H1 (cell line): ENCODE results near the gene YY1AP1. TPM values are rescaled to one million over a fixed set of nuclear protein-coding genes. Genes with fewer than 3 reads are reported as not detected.

Experiments
- CTCF ChIA-PET: fragments of 300-600 bp; sonication (Branson Sonifier 250); formaldehyde crosslinking; loops from one replicate; lab custom pipeline; 2021; ENCODE audit not compliant: partially characterized antibody; lab: Charles Lee
- POLR2A ChIA-PET: fragments of 300-600 bp; sonication (Branson Sonifier 250); formaldehyde crosslinking; loops from one replicate; lab custom pipeline; 2021; ENCODE audit warnings: inconsistent platforms; ENCODE audit not compliant: partially characterized antibody; lab: Charles Lee
- DNase-seq, 2 experiments: peaks; one replicate each; pipeline versions ENCODE4 v3.0.0 to v3.0.0-alpha.2; 2010 to 2022; ENCODE audit warnings: low spot score in 2 of 2, low read depth in 1 of 2, mixed read lengths in 1 of 2
- FAIRE-seq: peaks from 2 replicates; lab custom pipeline; 2011; peaks lifted over from hg19 to GRCh38; lab: Jason Lieb, UNC
- H2AFZ ChIP-seq: 2 replicates; pipeline ENCODE4 v1.8.1; 2012; ENCODE audit warnings: low read length, inconsistent platforms
- H2AK5ac ChIP-seq: 2 replicates; pipeline ENCODE4 v1.6.1; 2013; ENCODE audit warnings: low read depth, low read length
- H2BK120ac ChIP-seq: replicated peaks from 2 replicates; pipeline ENCODE3; 2013; ENCODE audit warnings: low read depth, low read length, inconsistent platforms
- H2BK12ac ChIP-seq: 2 replicates; pipeline ENCODE4 v1.6.1; 2013; ENCODE audit warnings: low read depth, low read length
- H2BK15ac ChIP-seq: 2 replicates; pipeline ENCODE4 v1.6.1; 2013; ENCODE audit warnings: low read length
- H2BK20ac ChIP-seq: 2 replicates; pipeline ENCODE4 v1.6.1; 2013; ENCODE audit warnings: low read length
- H2BK5ac ChIP-seq: 2 replicates; pipeline ENCODE4 v1.6.1; 2013; ENCODE audit warnings: low read depth, low read length
- H3K14ac ChIP-seq: 2 replicates; pipeline ENCODE4 v1.6.1; 2013; ENCODE audit warnings: inconsistent platforms; ENCODE audit not compliant: insufficient read length
- H3K18ac ChIP-seq: 2 replicates; pipeline ENCODE4 v1.6.1; 2013; ENCODE audit warnings: low read length; ENCODE audit errors: extremely low read depth
- H3K23ac ChIP-seq: 2 replicates; pipeline ENCODE4 v1.6.1; 2013; ENCODE audit warnings: inconsistent platforms; ENCODE audit not compliant: insufficient read length
- H3K23me2 ChIP-seq: 2 replicates; pipeline ENCODE4 v1.6.1; 2013; ENCODE audit warnings: low read depth, low read length
- H3K27ac ChIP-seq: 2 replicates; pipeline ENCODE4 v1.6.1; 2011; ENCODE audit warnings: low read depth, low read length, inconsistent platforms
- H3K27me3 ChIP-seq, 4 experiments: replicated peaks in 1 of 4; 1 replicate in 1 of 4; 2 replicates in 3 of 4; pipeline versions ENCODE4 v1.6.1 to v1.8.1; 2011 to 2013; ENCODE audit warnings: low read length in 3 of 4, mild to moderate bottlenecking in 3 of 4, inconsistent platforms in 2 of 4, mixed read lengths in 2 of 4, moderate library complexity in 1 of 4; ENCODE audit not compliant: control insufficient read depth in 3 of 4, insufficient read depth in 3 of 4; ENCODE audit errors: extremely low read depth in 1 of 4
- H3K36me3 ChIP-seq, 4 experiments: 2 replicates each; pipeline versions ENCODE4 v1.6.1 to v1.8.1; 2011 to 2013; ENCODE audit warnings: mild to moderate bottlenecking in 4 of 4, low read length in 3 of 4, moderate library complexity in 2 of 4, control low read depth in 1 of 4, inconsistent platforms in 1 of 4; ENCODE audit not compliant: insufficient read depth in 4 of 4, control insufficient read depth in 2 of 4
- H3K4ac ChIP-seq: replicated peaks from 2 replicates; pipeline ENCODE3; 2013; ENCODE audit warnings: low read length, low read depth, mixed read lengths, inconsistent platforms; ENCODE audit not compliant: insufficient read length
- H3K4me1 ChIP-seq, 4 experiments: replicated peaks in 1 of 4; 1 replicate in 1 of 4; 2 replicates in 3 of 4; pipeline versions ENCODE4 v1.6.1 to v1.8.1; 2011 to 2013; ENCODE audit warnings: low read length in 3 of 4, inconsistent platforms in 2 of 4, mixed read lengths in 1 of 4; ENCODE audit not compliant: insufficient read depth in 4 of 4, control insufficient read depth in 3 of 4
- H3K4me2 ChIP-seq, 2 experiments: 2 replicates each; pipeline versions ENCODE4 v1.6.1 to v1.8.1; 2011 to 2013; ENCODE audit warnings: low read depth in 2 of 2, low read length in 2 of 2, control low read depth in 1 of 2, inconsistent platforms in 1 of 2, mild to moderate bottlenecking in 1 of 2; ENCODE audit not compliant: insufficient read depth in 1 of 2
- H3K4me3 ChIP-seq, 4 experiments: fragments of 200-600, 300-600 bp in 1 of 4; sonication (generic), shearing (Covaris generic), sonication (Bioruptor Twin) in 1 of 4; 2 replicates each; pipeline versions ENCODE4 v1.5.1 to v1.8.1; 2011 to 2016; ENCODE audit warnings: low read length in 4 of 4, low read depth in 3 of 4, control low read depth in 2 of 4, inconsistent platforms in 2 of 4, mild to moderate bottlenecking in 2 of 4, mixed read lengths in 1 of 4, moderate library complexity in 1 of 4; ENCODE audit not compliant: insufficient read depth in 2 of 4; ENCODE audit errors: extremely low read depth in 1 of 4
- H3K56ac ChIP-seq: replicated peaks from 2 replicates; pipeline ENCODE3; 2013; ENCODE audit warnings: low read depth, mild to moderate bottlenecking, mixed read lengths, low read length, inconsistent platforms; ENCODE audit not compliant: insufficient read length
- H3K79me1 ChIP-seq: 2 replicates; pipeline ENCODE4 v1.6.1; 2013; ENCODE audit warnings: low read depth, low read length, control low read depth
- H3K79me2 ChIP-seq, 2 experiments: 2 replicates each; pipeline versions ENCODE4 v1.6.1 to v1.8.1; 2012 to 2013; ENCODE audit warnings: low read length in 2 of 2, mild to moderate bottlenecking in 2 of 2, inconsistent platforms in 1 of 2; ENCODE audit not compliant: insufficient read depth in 2 of 2, control insufficient read depth in 1 of 2
- H3K9ac ChIP-seq, 4 experiments: replicated peaks in 1 of 4; 1 replicate in 1 of 4; 2 replicates in 3 of 4; pipeline versions ENCODE4 v1.6.1 to v1.8.1; 2011 to 2013; ENCODE audit warnings: low read depth in 3 of 4, low read length in 3 of 4, control low read depth in 2 of 4, mild to moderate bottlenecking in 2 of 4, moderate library complexity in 2 of 4, inconsistent platforms in 1 of 4; ENCODE audit errors: extremely low read depth in 1 of 4
- H3K9me3 ChIP-seq, 2 experiments: 2 replicates each; pipeline versions ENCODE4 v1.6.1 to v1.8.1; 2012 to 2013; ENCODE audit warnings: mild to moderate bottlenecking in 2 of 2, moderate library complexity in 2 of 2, control low read depth in 1 of 2, inconsistent platforms in 1 of 2, low read depth in 1 of 2, low read length in 1 of 2, mixed read lengths in 1 of 2; ENCODE audit not compliant: insufficient read depth in 2 of 2
- H4K20me1 ChIP-seq, 2 experiments: replicated peaks in 1 of 2; 2 replicates each; pipeline versions ENCODE3 to v1.8.1; 2011 to 2013; ENCODE audit warnings: inconsistent platforms in 2 of 2, low read length in 2 of 2, mild to moderate bottlenecking in 1 of 2; ENCODE audit not compliant: insufficient read depth in 2 of 2, control insufficient read depth in 1 of 2
- H4K5ac ChIP-seq: 2 replicates; pipeline ENCODE4 v1.6.1; 2013; ENCODE audit warnings: low read length, low read depth, mixed read lengths, inconsistent platforms; ENCODE audit not compliant: insufficient read length
- H4K8ac ChIP-seq: 2 replicates; pipeline ENCODE4 v1.8.0; 2013; ENCODE audit warnings: mild to moderate bottlenecking, moderate library complexity, low read length, inconsistent platforms; ENCODE audit not compliant: insufficient read depth; ENCODE audit errors: extremely low read depth
- H4K91ac ChIP-seq: replicated peaks from 2 replicates; pipeline ENCODE3; 2013; ENCODE audit warnings: low read length, mixed read lengths, inconsistent platforms; ENCODE audit not compliant: insufficient read length
- BRCA1 ChIP-seq: IDR thresholded peaks from 2 replicates; pipeline ENCODE4 v1.6.1; 2012; ENCODE audit warnings: low read depth, low read length, improper control_type of control experiment
- CBX5 ChIP-seq: fragments of 300-800, 300-1000 bp; sonication (generic); IDR thresholded peaks from 2 replicates; pipeline ENCODE4 v1.7.1; 2016; ENCODE audit warnings: antibody characterized with exemption, low read length, low read depth
- GABPA ChIP-seq: IDR thresholded peaks from 2 replicates; pipeline ENCODE4 v1.6.1; 2011; ENCODE audit warnings: mild to moderate bottlenecking, low read length, moderate library complexity, borderline replicate concordance; ENCODE audit not compliant: insufficient read depth
- HDAC6 ChIP-seq: IDR thresholded peaks from one replicate; pipeline ENCODE4 v1.7.1; 2012; ENCODE audit warnings: low read depth, mild to moderate bottlenecking, inconsistent platforms, low read length, moderate library complexity
- MAFK ChIP-seq: IDR thresholded peaks from 2 replicates; pipeline ENCODE4 v1.6.1; 2012; ENCODE audit warnings: low read depth, mild to moderate bottlenecking, improper control_type of control experiment, low read length
- ZNF274 ChIP-seq: IDR thresholded peaks from 2 replicates; pipeline ENCODE4 v1.7.0; 2012; ENCODE audit warnings: low read length, borderline replicate concordance; ENCODE audit errors: extremely low read depth
- WGBS, 2 experiments: shearing (Covaris generic) in 1 of 2; methylation state at CpG; one replicate each; pipeline versions ENCODE4 v1.1.6 to v1.1.7; 2013 to 2015; ENCODE audit warnings: low lambda C conversion rate in 2 of 2, mixed read lengths in 2 of 2, inconsistent platforms in 1 of 2, low coverage in 1 of 2, missing lambda C conversion rate in 1 of 2; ENCODE audit not compliant: insufficient replicate concordance in 2 of 2, insufficient coverage in 1 of 2, insufficient read length in 1 of 2; ENCODE audit errors: extremely low coverage in 1 of 2, missing lambda C conversion rate in 1 of 2; 5-methylcytosine and 5-hydroxymethylcytosine counted together
- polyA plus RNA-seq, 7 experiments: library from polyadenylated mRNA; depleted of rRNA in 3 of 7; stranded (reverse) in 5 of 7; unstranded in 2 of 7; fragments of >200 nt in 5 of 7; fragments of 200-250 nt in 2 of 7; gene quantifications; 1 replicate in 5 of 7; 2 replicates in 1 of 7; 4 replicates in 1 of 7; pipeline versions ENCODE4 v1.2.1 to v1.2.3, GENCODE V29; 2011 to 2013; ENCODE audit warnings: missing spikeins in 2 of 7, mixed read lengths in 2 of 7
- total RNA-seq: library from RNA; stranded (reverse); fragmentation: NEBNext Ultra II Directional; extraction: Animal tissue kit (Norgen Biotek cat#: 25700); gene quantifications from 2 replicates; pipeline ENCODE4 v1.2.1, GENCODE V29; 2021
- TF ChIP-seq, protein P1 (sequence below): IDR thresholded peaks from 2 replicates; pipeline ENCODE4 v1.6.1; 2012; ENCODE audit warnings: low read length, inconsistent platforms

YY1AP1 gene
- total and polyA plus RNA-seq, 2 of the 8 experiments (the other 6 are each of a cell fraction or from before 2014, with no cell fraction given) = 44.2 to 48.6 TPM

DNA sequence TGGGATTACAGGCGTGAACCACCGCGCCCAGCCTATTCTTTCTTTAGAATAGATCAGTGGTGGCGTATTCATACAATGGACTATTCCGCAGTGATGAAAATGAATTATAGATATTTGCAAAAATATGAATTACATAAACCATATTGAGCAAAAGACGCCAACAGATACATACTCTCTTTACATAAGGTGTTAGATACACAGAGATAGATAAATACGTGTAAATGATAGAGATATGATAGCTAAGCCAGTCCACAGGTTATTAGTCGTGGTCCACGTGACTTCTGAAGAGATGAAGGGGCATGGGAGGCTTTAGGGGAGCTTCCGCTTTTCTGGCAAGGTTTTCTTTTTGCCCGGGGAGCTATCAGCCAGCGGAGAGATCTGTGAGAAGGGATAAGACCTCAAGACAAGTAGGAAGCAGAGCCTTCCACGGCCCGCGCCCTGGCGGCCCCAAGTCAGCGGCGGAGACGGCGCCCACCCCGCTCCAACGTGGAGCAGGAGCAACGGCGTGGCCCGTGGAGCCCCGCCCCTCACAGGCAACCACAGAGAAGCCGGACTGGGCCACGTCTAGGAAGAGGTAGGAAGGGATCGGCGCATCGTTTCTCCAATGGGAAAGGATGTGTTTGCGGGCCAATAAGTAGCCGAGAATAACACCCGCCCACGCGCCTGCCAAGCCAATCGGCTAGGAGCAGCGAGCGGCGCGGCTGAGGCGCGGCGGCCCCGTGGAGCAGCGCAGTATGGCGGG is 78.9 kb downstream of the YY1AP1 start, which contains the start of gene MSTO1:
Gene MSTO1 (plus strand): TSS at position 704 of the 742 bp plus-strand sequence. CDS start 31 bp downstream, at position 735.
- Histone ChIP-seq H3K4me3 (peak within 1 kb of the TSS; percentile 39 to 74 (median 59)), H4K5ac (peak within 1 kb of the TSS; percentile 7), H4K20me1 (no peaks in the 10 kb centered on the region), H3K18ac (no peak within 1 kb of the TSS), H4K91ac (no peak within 1 kb of the TSS), H2AFZ (0 out of 2 replicates have a peak within 1 kb of the TSS, but pooled peaks have one; percentile 11), H2BK15ac (no peak within 1 kb of the TSS), H3K36me3 (peaks cover 2 to 13% (median 11%) of the 10 kb centered on the region in 4 experiments; a peak in 6 of 8 replicates), H3K4me1 (no peaks in the 10 kb centered on the region), H3K23me2 (0 out of 2 replicates have a peak, but pooled peaks cover 2% of the 10 kb centered on the region), H2BK20ac (no peak within 1 kb of the TSS), H2AK5ac (no peak within 1 kb of the TSS), H3K27ac (peak within 1 kb of the TSS; percentile 40; the same call in 1 of the 2 replicates), H3K4ac (no peak within 1 kb of the TSS), H4K8ac (peak within 1 kb of the TSS; percentile 16; the same call in 1 of the 2 replicates), H3K79me2 (no peaks in the 10 kb centered on the region), H3K27me3 (no peaks in the 10 kb centered on the region), H2BK120ac (no peak within 1 kb of the TSS), H3K56ac (no peak within 1 kb of the TSS), H3K9ac (peak within 1 kb of the TSS; percentile 54 to 90 (median 73); a peak in 6 of 7 replicates), H3K79me1 (no peaks in the 10 kb centered on the region), H2BK5ac (no peak within 1 kb of the TSS), H3K4me2 (peak within 1 kb of the TSS; percentile 58 to 67), H3K14ac (no peak within 1 kb of the TSS), H3K23ac (no peak within 1 kb of the TSS), H3K9me3 (no peaks in the 10 kb centered on the region), H2BK12ac (no peak within 1 kb of the TSS)
- FAIRE-seq (no peak), DNase-seq (peak; percentile 70 to 92)
- POLR2A ChIA-PET = interaction anchor here (0.7 to 1.0 kb wide), 3 partner anchors 11 to 15 kb away, joined by 3 read pairs; no protein-coding TSS in a partner anchor
- CTCF ChIA-PET = no interaction called here
- WGBS, 2 experiments = 14% methylated on average over 38 of the region's 47 CpGs; no CpG with 5 or more reads in 1 of the 2 experiments
- TF ChIP-seq, protein P1, sequence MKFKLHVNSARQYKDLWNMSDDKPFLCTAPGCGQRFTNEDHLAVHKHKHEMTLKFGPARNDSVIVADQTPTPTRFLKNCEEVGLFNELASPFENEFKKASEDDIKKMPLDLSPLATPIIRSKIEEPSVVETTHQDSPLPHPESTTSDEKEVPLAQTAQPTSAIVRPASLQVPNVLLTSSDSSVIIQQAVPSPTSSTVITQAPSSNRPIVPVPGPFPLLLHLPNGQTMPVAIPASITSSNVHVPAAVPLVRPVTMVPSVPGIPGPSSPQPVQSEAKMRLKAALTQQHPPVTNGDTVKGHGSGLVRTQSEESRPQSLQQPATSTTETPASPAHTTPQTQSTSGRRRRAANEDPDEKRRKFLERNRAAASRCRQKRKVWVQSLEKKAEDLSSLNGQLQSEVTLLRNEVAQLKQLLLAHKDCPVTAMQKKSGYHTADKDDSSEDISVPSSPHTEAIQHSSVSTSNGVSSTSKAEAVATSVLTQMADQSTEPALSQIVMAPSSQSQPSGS = no peak
- TF ChIP-seq CBX5 = no peak
- no peak for TF ChIP-seq MAFK
- no peak for TF ChIP-seq ZNF274
- no peak for TF ChIP-seq HDAC6
- TF ChIP-seq GABPA = no peak
- no peak for TF ChIP-seq BRCA1
